GM12891 (cell line): ENCODE data around the gene GPR22.

Source experiments
- DNase-seq: peaks from one replicate; pipeline ENCODE4 v3.0.0; 2011; ENCODE audit warnings: low spot score; ENCODE audit not compliant: insufficient read length
- FAIRE-seq: peaks from 2 replicates; lab custom pipeline; 2011; peaks lifted over from hg19 to GRCh38; lab: Jason Lieb, UNC
- PAX5 ChIP-seq: IDR thresholded peaks from 2 replicates; pipeline ENCODE4 v1.6.1; 2011; ENCODE audit warnings: low read length, moderate library complexity, mild to moderate bottlenecking; ENCODE audit not compliant: insufficient read depth, severe bottlenecking
- POLR2A ChIP-seq: IDR thresholded peaks from 2 replicates; pipeline ENCODE4 v1.6.1; 2011; ENCODE audit warnings: low read depth, low read length, control low read depth
- POLR2AphosphoS5 ChIP-seq: IDR thresholded peaks from 2 replicates; pipeline ENCODE4 v1.6.1; 2011; ENCODE audit warnings: low read depth, low read length, control low read depth
- POU2F2 ChIP-seq: IDR thresholded peaks from 2 replicates; pipeline ENCODE4 v1.6.1; 2011; ENCODE audit warnings: low read depth, mild to moderate bottlenecking, control low read depth, low read length, moderate library complexity
- SPI1 ChIP-seq: IDR thresholded peaks from 2 replicates; pipeline ENCODE4 v1.6.1; 2011; ENCODE audit warnings: low read depth, low read length, control low read depth
- TAF1 ChIP-seq: IDR thresholded peaks from 2 replicates; pipeline ENCODE4 v1.6.1; 2011; ENCODE audit warnings: low read depth, low read length, control low read depth

GPR22 gene

DNA sequence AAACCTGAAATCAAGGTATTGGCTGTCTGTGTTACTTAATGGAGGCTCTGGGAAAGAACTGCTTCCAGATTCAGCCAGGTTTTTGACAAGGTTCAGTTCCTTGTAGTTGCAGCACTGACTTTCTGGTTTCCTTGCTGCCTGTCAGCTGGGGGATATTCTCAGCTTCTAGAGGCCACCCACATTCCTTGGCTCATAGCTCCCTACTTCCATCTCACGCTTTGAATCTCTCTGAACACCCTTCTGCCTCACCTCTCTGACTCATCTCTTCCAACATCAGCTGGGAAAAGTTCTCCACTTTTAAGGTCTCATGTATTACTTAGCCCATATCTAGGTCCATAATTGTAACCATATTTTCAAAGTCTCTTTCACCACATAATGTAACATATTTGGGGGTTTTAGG is 22.9 kb upstream of the GPR22 start:
- TF ChIP-seq POLR2AphosphoS5 (no peak), PAX5 (no peak), POLR2A (no peak), POU2F2 (no peak), TAF1 (no peak), SPI1 (no peak)
- no peak for DNase-seq
- no peak for FAIRE-seq

DNA sequence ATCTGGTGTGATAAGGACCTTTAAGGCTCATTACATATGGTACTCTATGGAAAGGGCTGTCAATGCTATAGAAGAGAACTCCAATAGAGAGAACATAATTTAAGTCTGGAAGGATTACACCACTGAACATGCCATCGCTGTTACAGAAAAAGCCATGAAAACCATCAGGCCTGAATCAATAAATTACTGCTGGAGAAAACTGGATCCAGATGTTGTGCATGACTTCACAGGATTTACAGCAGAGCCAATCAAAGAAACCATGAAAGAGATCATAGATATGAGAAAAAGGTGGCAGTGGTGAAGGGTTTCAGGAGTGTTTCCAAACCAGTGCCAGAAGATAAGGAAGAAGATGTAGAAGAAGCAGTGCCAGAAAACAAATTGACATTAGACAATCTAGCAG is 18.9 kb upstream of the GPR22 start:
- FAIRE-seq (no peak), DNase-seq (no peak)
- TF ChIP-seq PAX5 (no peak), POU2F2 (no peak), TAF1 (no peak)

DNA sequence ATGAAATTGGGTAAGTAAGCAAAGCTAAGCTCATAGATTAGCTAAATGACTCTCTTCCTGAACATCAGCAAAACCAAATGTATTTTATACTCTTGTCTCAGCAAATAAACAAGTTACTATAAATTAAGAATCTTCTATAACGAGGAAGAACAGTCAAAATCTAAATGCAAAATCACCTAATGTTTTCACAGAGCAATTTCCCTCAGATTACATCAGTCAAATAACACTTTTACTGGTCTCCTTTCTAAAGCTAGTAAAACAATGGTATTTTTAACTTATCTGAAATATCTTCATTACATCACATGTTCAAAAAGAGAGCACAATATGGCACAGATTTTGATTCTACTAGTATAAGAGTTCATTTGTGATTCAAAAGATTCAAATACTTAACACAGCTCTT is 16.5 kb upstream of the GPR22 start:
- FAIRE-seq: no peak
- TF ChIP-seq TAF1 (no peak), POLR2A (no peak), POU2F2 (no peak), SPI1 (no peak), PAX5 (no peak), POLR2AphosphoS5 (no peak)
- no peak for DNase-seq

- no peak for FAIRE-seq
- no peak for TF ChIP-seq POU2F2
- no peak for TF ChIP-seq POLR2A
- TF ChIP-seq PAX5: no peak
- TF ChIP-seq POLR2AphosphoS5: no peak
- no peak for TF ChIP-seq SPI1
- TF ChIP-seq TAF1: no peak
- no peak for DNase-seq
Observed at GRCh38 chr7:107461938-107462533, 7.8 kb upstream of the GPR22 start.

GRCh38 chr7:107463139-107464078 is 6.4 kb upstream of the GPR22 start:
- peak; percentile 45 for FAIRE-seq

GRCh38 chr7:107464666-107465226 is 5.1 kb upstream of the GPR22 start:
- no peak for TF ChIP-seq POLR2A
- TF ChIP-seq TAF1: no peak
- DNase-seq (no peak), FAIRE-seq (no peak)

More at GRCh38 chr7:107463139-107464078, 6.4 kb upstream of the GPR22 start:
- no peak for DNase-seq
- TF ChIP-seq POLR2A (no peak), POU2F2 (no peak), PAX5 (no peak)

- no peak for DNase-seq
- no peak for TF ChIP-seq POLR2A
- no peak for TF ChIP-seq POU2F2
- no peak for TF ChIP-seq TAF1
- no peak for TF ChIP-seq PAX5
- TF ChIP-seq POLR2AphosphoS5: no peak
- TF ChIP-seq SPI1: no peak
- peak; percentile 50 for FAIRE-seq
Observed at GRCh38 chr7:107467972-107468371, 1.9 kb upstream of the GPR22 start.

- DNase-seq: no peak
- no peak for FAIRE-seq
- TF ChIP-seq POU2F2: no peak
- TF ChIP-seq TAF1: no peak
- TF ChIP-seq SPI1: no peak
Observed at GRCh38 chr7:107468824-107469223, 1.0 kb upstream of the GPR22 start.

DNA sequence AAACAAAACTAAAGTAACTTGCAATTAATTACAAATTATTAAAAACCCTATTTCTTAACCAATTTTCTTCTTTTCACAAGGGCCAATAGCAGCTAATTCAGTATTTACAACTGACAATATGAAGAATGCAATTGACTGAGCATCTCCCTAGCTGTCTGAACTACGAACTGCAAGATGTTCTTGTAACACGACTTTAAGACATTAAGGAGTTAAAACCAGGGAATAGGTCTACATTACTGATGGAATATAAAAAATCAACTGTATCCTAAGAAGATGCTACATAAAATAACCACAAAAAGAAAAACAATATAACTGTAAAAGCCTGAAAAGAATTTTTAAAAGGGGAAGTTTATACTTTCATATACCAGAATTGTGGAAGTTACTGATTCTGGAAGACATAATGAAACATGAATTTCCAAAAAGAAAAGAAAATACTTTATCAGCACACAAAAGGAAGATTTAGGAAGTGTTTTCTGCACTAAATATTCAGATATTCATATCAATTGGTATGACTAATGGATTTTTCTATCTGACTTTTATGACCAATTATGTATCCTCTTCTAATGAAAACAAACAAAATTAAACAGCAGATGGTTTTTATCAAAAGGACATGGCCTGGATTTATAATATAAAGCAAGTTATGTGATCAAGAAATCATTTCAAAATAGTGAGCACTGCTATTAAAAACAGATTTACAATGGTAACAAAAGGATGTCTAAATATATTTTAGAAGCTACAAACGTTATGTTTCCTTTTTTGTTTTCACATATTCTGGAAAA is 1.6 kb downstream of the GPR22 start:
- FAIRE-seq (no peak), DNase-seq (no peak)

DNA sequence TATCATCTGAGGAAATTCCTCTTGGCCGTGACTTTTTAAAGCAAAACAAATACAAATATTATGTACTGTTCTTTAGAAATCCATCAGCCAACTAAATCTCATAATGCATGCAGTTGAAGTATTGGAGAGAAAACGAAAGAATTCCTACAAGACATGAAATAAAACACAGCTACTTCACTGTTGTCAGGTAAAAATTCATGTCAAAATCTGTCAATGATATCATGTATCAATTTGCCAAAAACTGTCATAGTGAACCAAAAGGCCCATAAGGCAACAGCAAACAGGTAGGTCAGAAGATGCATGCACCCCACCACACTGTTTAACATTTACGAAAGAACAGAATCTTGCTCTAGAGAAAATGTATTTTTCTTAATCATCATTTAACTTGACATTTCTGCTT is 2.3 kb downstream of the GPR22 start:
- FAIRE-seq (no peak), DNase-seq (no peak)
- TF ChIP-seq PAX5 (no peak), POLR2AphosphoS5 (no peak), POU2F2 (no peak), POLR2A (no peak), TAF1 (no peak)

More for the DNA sequence above, 1.6 kb downstream of the GPR22 start:
- TF ChIP-seq TAF1: no peak
